Parathyroid adenoma (tissue), 2 donors: ENCODE measurements around the gene MRS2.
"Not testable (repeated sequence)": the region's sequence is repeated elsewhere in the genome, so short reads cannot be mapped to it uniquely, and the experiment has no call there.

ENCODE experiments used
- H2AFZ ChIP-seq: fragments of 300-600 bp; sonication (generic); one replicate; pipeline ENCODE4 v1.7.0; 2017; ENCODE audit warnings: antibody characterized with exemption, mild to moderate bottlenecking
- H3K27ac ChIP-seq: fragments of 300-600 bp; sonication (generic); one replicate; pipeline ENCODE4 v1.7.0; 2017
- H3K27me3 ChIP-seq: fragments of 300-600 bp; sonication (generic); one replicate; pipeline ENCODE4 v1.7.0; 2017; ENCODE audit warnings: low read length; ENCODE audit not compliant: control insufficient read depth, insufficient read depth
- H3K36me3 ChIP-seq: fragments of 300-600 bp; sonication (generic); one replicate; pipeline ENCODE4 v1.7.0; 2017; ENCODE audit warnings: low read length; ENCODE audit not compliant: control insufficient read depth, insufficient read depth
- H3K4me1 ChIP-seq: fragments of 300-600 bp; sonication (generic); one replicate; pipeline ENCODE4 v1.7.0; 2017; ENCODE audit warnings: control low read depth
- H3K4me2 ChIP-seq: fragments of 300-600 bp; sonication (generic); one replicate; pipeline ENCODE4 v1.7.0; 2017; ENCODE audit warnings: low read length
- H3K4me3 ChIP-seq: fragments of 300-600 bp; sonication (generic); one replicate; pipeline ENCODE4 v1.7.0; 2017; ENCODE audit warnings: low read depth, low read length
- H3K79me2 ChIP-seq: fragments of 300-600 bp; sonication (generic); one replicate; pipeline ENCODE4 v1.7.0; 2017; ENCODE audit warnings: control low read depth
- H3K9ac ChIP-seq: fragments of 300-600 bp; sonication (generic); one replicate; pipeline ENCODE4 v1.7.0; 2017; ENCODE audit warnings: mild to moderate bottlenecking
- H3K9me3 ChIP-seq: fragments of 300-600 bp; sonication (generic); one replicate; pipeline ENCODE4 v1.7.0; 2017; ENCODE audit warnings: low read length; ENCODE audit not compliant: control insufficient read depth
- CTCF ChIP-seq: fragments of 300-600 bp; sonication (generic); IDR thresholded peaks from one replicate; pipeline ENCODE4 v1.7.0; 2017; ENCODE audit warnings: antibody characterized with exemption, mild to moderate bottlenecking
- donor health status: primary hyperparathyroidism.

Gene MRS2

DNA sequence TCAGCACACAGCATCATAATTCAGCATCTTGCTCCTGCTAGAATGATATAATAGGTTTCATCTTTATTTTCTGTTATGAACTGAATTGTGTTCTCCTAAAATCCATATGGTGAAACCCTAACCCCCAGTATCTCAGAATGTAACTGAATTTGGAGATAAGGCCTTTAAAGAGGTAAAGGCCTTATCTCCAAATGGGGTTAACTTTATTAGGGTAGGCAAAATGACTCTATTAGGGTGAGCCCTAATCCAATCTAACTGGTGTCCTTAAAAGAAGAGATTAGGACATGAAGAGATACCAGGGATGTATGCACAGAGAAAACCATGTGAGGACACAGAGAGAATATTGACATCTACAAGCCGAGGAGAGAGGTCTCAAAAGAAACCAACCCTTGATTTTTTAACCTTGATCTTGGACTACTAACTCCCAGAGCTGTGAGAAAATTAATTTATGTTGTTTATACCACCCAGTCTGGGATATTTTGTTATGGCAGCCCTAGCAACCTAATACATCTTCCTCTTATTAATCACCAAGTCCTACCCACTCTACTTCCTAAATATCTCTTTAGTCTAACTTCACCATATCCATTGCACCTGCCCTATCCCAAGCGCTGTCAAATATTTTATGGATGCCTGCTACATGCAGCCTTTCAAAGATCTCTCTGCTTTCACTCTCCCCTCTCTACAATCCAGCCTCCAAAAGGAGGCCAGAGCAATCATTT lies 8.5 kb upstream of the MRS2 start:
- no peaks in the 10 kb centered on the region for H3K27me3 ChIP-seq
- H3K36me3 ChIP-seq, result no peaks in the 10 kb centered on the region
- no peak for TF ChIP-seq CTCF
- H2AFZ ChIP-seq, result peak overlapping the region; percentile 75
- H3K4me1 ChIP-seq, result peaks cover 9% of the 10 kb centered on the region
- no peak overlapping the region for H3K4me2 ChIP-seq
- H3K27ac ChIP-seq, result peak overlapping the region; percentile 68
- no peak overlapping the region for H3K4me3 ChIP-seq
- no peak overlapping the region for H3K9ac ChIP-seq
- H3K79me2 ChIP-seq, result no peaks in the 10 kb centered on the region
- no peaks in the 10 kb centered on the region for H3K9me3 ChIP-seq

GRCh38 chr6:24394780-24395437 lies 7.8 kb upstream of the MRS2 start:
- Histone ChIP-seq H3K36me3 (no peaks in the 10 kb centered on the region), H3K27ac (peak overlapping the region; percentile 68), H3K9ac (no peak overlapping the region), H3K4me3 (no peak overlapping the region), H2AFZ (peak overlapping the region; percentile 75), H3K9me3 (no peaks in the 10 kb centered on the region), H3K4me1 (peaks cover 9% of the 10 kb centered on the region), H3K79me2 (no peaks in the 10 kb centered on the region), H3K27me3 (no peaks in the 10 kb centered on the region), H3K4me2 (no peak overlapping the region)
- TF ChIP-seq CTCF, result no peak

DNA sequence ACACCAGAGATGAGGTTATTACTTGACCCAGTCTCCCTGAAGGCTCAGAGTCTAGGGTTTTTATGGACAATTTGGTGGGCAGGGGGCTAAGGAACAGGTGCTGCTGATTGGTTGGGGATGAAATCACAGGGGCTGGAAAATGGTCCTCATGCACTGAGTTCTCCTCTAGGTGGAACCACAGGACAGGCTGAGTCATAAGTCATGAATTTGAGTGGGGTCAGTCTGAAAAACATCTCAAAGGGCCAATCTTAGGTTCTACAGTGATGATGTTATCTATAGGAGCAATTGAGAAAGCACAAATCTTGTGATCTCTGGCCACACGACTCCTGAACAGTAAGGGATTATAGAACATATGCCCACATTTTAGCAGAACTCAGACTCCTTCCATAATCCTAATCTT lies 5.9 kb upstream of the MRS2 start:
- Histone ChIP-seq H3K36me3 (no peaks in the 10 kb centered on the region), H3K27ac (no peak overlapping the region), H2AFZ (no peak overlapping the region), H3K4me3 (no peak overlapping the region), H3K79me2 (no peaks in the 10 kb centered on the region), H3K4me1 (peaks cover 9% of the 10 kb centered on the region), H3K9ac (no peak overlapping the region), H3K9me3 (no peaks in the 10 kb centered on the region), H3K4me2 (no peak overlapping the region), H3K27me3 (no peaks in the 10 kb centered on the region)
- no peak for TF ChIP-seq CTCF

- Histone ChIP-seq H3K27ac (no peak overlapping the region), H3K27me3 (no peaks in the 10 kb centered on the region), H3K4me1 (peaks cover 9% of the 10 kb centered on the region), H3K36me3 (no peaks in the 10 kb centered on the region), H3K4me2 (no peak overlapping the region), H3K9ac (no peak overlapping the region), H2AFZ (no peak overlapping the region), H3K79me2 (peaks cover 5% of the 10 kb centered on the region), H3K9me3 (no peaks in the 10 kb centered on the region), H3K4me3 (no peak overlapping the region)
- no peak for TF ChIP-seq CTCF
Observed at GRCh38 chr6:24397631-24398030, 5.1 kb upstream of the MRS2 start.

GRCh38 chr6:24400045-24401039 lies 2.4 kb upstream of the MRS2 start:
- not testable (repeated sequence) for H3K4me3 ChIP-seq, H3K27ac ChIP-seq, H3K9ac ChIP-seq, H2AFZ ChIP-seq, H3K9me3 ChIP-seq, H3K27me3 ChIP-seq, H3K4me1 ChIP-seq, H3K36me3 ChIP-seq, H3K4me2 ChIP-seq
- H3K79me2 ChIP-seq, result peaks cover 22% of the 10 kb centered on the region
